ENCODE data around the gene SPINK9. TPM values are rescaled to one million over a fixed set of nuclear protein-coding genes. Genes with fewer than 3 reads are reported as not detected.

SPINK9 gene
- total RNA-seq (2022; extraction: Qiagen RNA extraction): not detected in 5 replicates

GRCh38 chr5:148335259-148335658 lies at the start of gene SPINK9:
Gene SPINK9 (plus strand): TSS chr5:148335559. CDS start chr5:148335614, 55 bp downstream.

GRCh38 chr5:148312153-148312552 lies 23.2 kb upstream of the SPINK9 start, which contains the start of gene SPINK7:
Gene SPINK7 (plus strand): TSS chr5:148312423. CDS start chr5:148312484, 61 bp downstream.

GRCh38 chr5:148383564-148384379 lies 48.4 kb downstream of the SPINK9 start, which contains the start of gene FBXO38:
Gene FBXO38 (plus strand): TSS chr5:148383958. CDS start chr5:148394777, 10,819 bp downstream.

Other genes with a start within 250 kb of the SPINK9 start
- not detected in 5 replicates for gene SPINK14, start 167.0 kb upstream of the SPINK9 start, total RNA-seq (2022; extraction: Qiagen RNA extraction)
- gene SPINK6, start 132.5 kb upstream of the SPINK9 start, total RNA-seq (2022; extraction: Qiagen RNA extraction): 0.37 to 0.73 TPM (median 0.45 TPM) in 5 replicates
- gene MARCOL, start 97.0 kb upstream of the SPINK9 start, total RNA-seq (2022; extraction: Qiagen RNA extraction): not detected in 5 replicates
- gene SPINK13, start 66.8 kb upstream of the SPINK9 start, total RNA-seq (2022; extraction: Qiagen RNA extraction): 0.18 to 0.30 TPM in 2 of 5 replicates, not detected in the others
- not detected in 5 replicates for gene SPINK7, start 23.1 kb upstream of the SPINK9 start, total RNA-seq (2022; extraction: Qiagen RNA extraction)
- 13.7 to 26.6 TPM (median 18.5 TPM) in 5 replicates for gene FBXO38, start 48.4 kb downstream of the SPINK9 start, total RNA-seq (2022; extraction: Qiagen RNA extraction)

Measured in A549 treated with Hydrocortisone at 1 μM for 4 hours (cell line).